ENCODE data around the gene CFAP61.
"Not testable (repeated sequence)": the region's sequence is repeated elsewhere in the genome, so short reads cannot be mapped to it uniquely, and the experiment has no call there.

The CFAP61 gene

GRCh38 chr20:20052074-20052970, at the start of gene CFAP61, which contains the start of gene CRNKL1:
Gene CFAP61, plus strand, starts transcription at chr20:20052532. Its CDS starts 4,122 bp downstream, at chr20:20056654.
Gene CRNKL1, minus strand, starts transcription at chr20:20052466. Its CDS starts 124 bp downstream, at chr20:20052342.
- H3K27ac ChIP-seq = peak within 1 kb of the TSS; percentile 99

GRCh38 chr20:20003031-20003954, 49.0 kb upstream of the CFAP61 start:
- H3K27ac ChIP-seq = no peak overlapping the region
- TF ChIP-seq ZFX (IDR thresholded peaks at IDR 0.05) = no peak
- no peak for TF ChIP-seq CTCF (conservative IDR thresholded peaks at IDR 0.05)

More at GRCh38 chr20:20052074-20052970, at the start of gene CFAP61, which contains the start of gene CRNKL1:
- TF ChIP-seq CTCF (conservative IDR thresholded peaks at IDR 0.05) (no peak; the same call in 1 of the 2 replicates), ZFX (IDR thresholded peaks at IDR 0.05) (peak; percentile 48; the same call in 1 of the 2 replicates)

- H3K27ac ChIP-seq = not testable (repeated sequence)
Observed at GRCh38 chr20:20003955-20004322, 48.4 kb upstream of the CFAP61 start.

- TF ChIP-seq ZFX (IDR thresholded peaks at IDR 0.05) = no peak
- TF ChIP-seq CTCF (conservative IDR thresholded peaks at IDR 0.05) = no peak
- no peak overlapping the region for H3K27ac ChIP-seq
Observed at GRCh38 chr20:20005342-20005741, 47.0 kb upstream of the CFAP61 start.

- H3K27ac ChIP-seq = no peak overlapping the region
- TF ChIP-seq CTCF (conservative IDR thresholded peaks at IDR 0.05) (no peak), ZFX (IDR thresholded peaks at IDR 0.05) (no peak)
Observed at GRCh38 chr20:20009784-20010253, 42.5 kb upstream of the CFAP61 start.

GRCh38 chr20:20010639-20011500, 41.5 kb upstream of the CFAP61 start:
- TF ChIP-seq ZFX (IDR thresholded peaks at IDR 0.05) (no peak), CTCF (conservative IDR thresholded peaks at IDR 0.05) (no peak)
- no peak overlapping the region for H3K27ac ChIP-seq

GRCh38 chr20:20012541-20012940, 39.8 kb upstream of the CFAP61 start:
- TF ChIP-seq ZFX (IDR thresholded peaks at IDR 0.05) (no peak), CTCF (conservative IDR thresholded peaks at IDR 0.05) (no peak)
- no peak overlapping the region for H3K27ac ChIP-seq

Measured in C4-2B (cell line).